Activated naive CD8-positive, alpha-beta T cell (primary cell): Measurements from ENCODE around the gene TEKT4.
"Not testable (repeated sequence)": the region's sequence is repeated elsewhere in the genome, so short reads cannot be mapped to it uniquely, and the experiment has no call there.

Experiments used
- H3K27ac Mint-ChIP-seq: one replicate; pipeline ENCODE4 v1.8.0; 2021; ENCODE audit warnings: mixed read lengths
- H3K27me3 Mint-ChIP-seq: one replicate; pipeline ENCODE4 v1.8.0; 2021; ENCODE audit warnings: mixed read lengths
- H3K36me3 Mint-ChIP-seq: one replicate; pipeline ENCODE4 v1.8.0; 2021; ENCODE audit warnings: mixed read lengths
- H3K4me1 Mint-ChIP-seq: one replicate; pipeline ENCODE4 v1.8.0; 2021; ENCODE audit warnings: low read depth, mixed read lengths
- H3K4me3 Mint-ChIP-seq: one replicate; pipeline ENCODE4 v1.8.0; 2021; ENCODE audit warnings: mild to moderate bottlenecking, mixed read lengths
- H3K9me3 Mint-ChIP-seq: one replicate; pipeline ENCODE4 v1.8.0; 2021; ENCODE audit warnings: low read depth, mixed read lengths

TEKT4 gene

GRCh38 chr2:94871226-94872087 is at the start of gene TEKT4:
TSS of gene TEKT4 (plus strand) at chr2:94871430. CDS start at chr2:94871580, 150 bp downstream.
- Mint-ChIP-seq H3K36me3 (no peaks in the 10 kb centered on the region), H3K9me3 (no peaks in the 10 kb centered on the region), H3K27ac (no peak within 1 kb of the TSS), H3K4me1 (no peaks in the 10 kb centered on the region), H3K4me3 (no peak within 1 kb of the TSS), H3K27me3 (peaks cover 5% of the 10 kb centered on the region)

GRCh38 chr2:94839224-94839623 is 32.0 kb upstream of the TEKT4 start:
- H3K27ac Mint-ChIP-seq, H3K4me3 Mint-ChIP-seq, H3K4me1 Mint-ChIP-seq, H3K9me3 Mint-ChIP-seq, H3K27me3 Mint-ChIP-seq, H3K36me3 Mint-ChIP-seq: not testable (repeated sequence)

- not testable (repeated sequence) for H3K9me3 Mint-ChIP-seq, H3K4me3 Mint-ChIP-seq, H3K27ac Mint-ChIP-seq, H3K4me1 Mint-ChIP-seq, H3K36me3 Mint-ChIP-seq, H3K27me3 Mint-ChIP-seq
Measured at GRCh38 chr2:94856856-94857255, 14.4 kb upstream of the TEKT4 start.

- H3K4me1 Mint-ChIP-seq, H3K4me3 Mint-ChIP-seq, H3K9me3 Mint-ChIP-seq, H3K36me3 Mint-ChIP-seq, H3K27ac Mint-ChIP-seq: not testable (repeated sequence)
- peaks cover 13% of the 10 kb centered on the region for H3K27me3 Mint-ChIP-seq
Measured at GRCh38 chr2:94857367-94858162, 13.7 kb upstream of the TEKT4 start.

GRCh38 chr2:94858163-94858888 is 12.9 kb upstream of the TEKT4 start:
- H3K27ac Mint-ChIP-seq, H3K9me3 Mint-ChIP-seq, H3K4me1 Mint-ChIP-seq, H3K4me3 Mint-ChIP-seq, H3K36me3 Mint-ChIP-seq: not testable (repeated sequence)
- peaks cover 18% of the 10 kb centered on the region for H3K27me3 Mint-ChIP-seq

- H3K36me3 Mint-ChIP-seq, result no peaks in the 10 kb centered on the region
- no peak overlapping the region for H3K4me3 Mint-ChIP-seq
- H3K27ac Mint-ChIP-seq, result no peak overlapping the region
- H3K4me1 Mint-ChIP-seq, result peaks cover 2% of the 10 kb centered on the region
- no peaks in the 10 kb centered on the region for H3K9me3 Mint-ChIP-seq
- H3K27me3 Mint-ChIP-seq, result peaks cover 23% of the 10 kb centered on the region
Measured at GRCh38 chr2:94861308-94862152, 9.7 kb upstream of the TEKT4 start.

- H3K27ac Mint-ChIP-seq, H3K36me3 Mint-ChIP-seq, H3K4me1 Mint-ChIP-seq: not testable (repeated sequence)
Measured at GRCh38 chr2:94862903-94863302, 8.3 kb upstream of the TEKT4 start.

GRCh38 chr2:94869131-94869530 is 2.1 kb upstream of the TEKT4 start:
- H3K36me3 Mint-ChIP-seq, result no peaks in the 10 kb centered on the region
- H3K9me3 Mint-ChIP-seq, result no peaks in the 10 kb centered on the region
- H3K27ac Mint-ChIP-seq, result no peak overlapping the region
- H3K27me3 Mint-ChIP-seq, result peaks cover 5% of the 10 kb centered on the region
- H3K4me3 Mint-ChIP-seq, result no peak overlapping the region
- H3K4me1 Mint-ChIP-seq, result no peaks in the 10 kb centered on the region

More at GRCh38 chr2:94862903-94863302, 8.3 kb upstream of the TEKT4 start:
- H3K9me3 Mint-ChIP-seq, H3K4me3 Mint-ChIP-seq: not testable (repeated sequence)
- peaks cover 23% of the 10 kb centered on the region for H3K27me3 Mint-ChIP-seq

GRCh38 chr2:94869552-94870439 is 1.4 kb upstream of the TEKT4 start:
- H3K4me1 Mint-ChIP-seq, result no peaks in the 10 kb centered on the region
- H3K36me3 Mint-ChIP-seq, result no peaks in the 10 kb centered on the region
- H3K9me3 Mint-ChIP-seq, result no peaks in the 10 kb centered on the region

GRCh38 chr2:94870440-94871225 is 597 bp upstream of the TEKT4 start:
- H3K27me3 Mint-ChIP-seq, result peaks cover 4% of the 10 kb centered on the region
- no peak overlapping the region for H3K4me3 Mint-ChIP-seq
- H3K4me1 Mint-ChIP-seq, result no peaks in the 10 kb centered on the region
- H3K27ac Mint-ChIP-seq, result no peak overlapping the region
- no peaks in the 10 kb centered on the region for H3K9me3 Mint-ChIP-seq
- H3K36me3 Mint-ChIP-seq, result no peaks in the 10 kb centered on the region

More at GRCh38 chr2:94869552-94870439, 1.4 kb upstream of the TEKT4 start:
- Mint-ChIP-seq H3K27me3 (peaks cover 4% of the 10 kb centered on the region), H3K27ac (no peak overlapping the region), H3K4me3 (no peak overlapping the region)

GRCh38 chr2:94872088-94872618 is 923 bp downstream of the TEKT4 start:
- H3K4me1 Mint-ChIP-seq, result no peaks in the 10 kb centered on the region
- no peaks in the 10 kb centered on the region for H3K36me3 Mint-ChIP-seq
- H3K27me3 Mint-ChIP-seq, result peaks cover 5% of the 10 kb centered on the region
- H3K9me3 Mint-ChIP-seq, result no peaks in the 10 kb centered on the region
- no peak overlapping the region for H3K27ac Mint-ChIP-seq
- no peak overlapping the region for H3K4me3 Mint-ChIP-seq

GRCh38 chr2:94872676-94873361 is 1.6 kb downstream of the TEKT4 start:
- H3K27ac Mint-ChIP-seq, result no peak overlapping the region
- H3K36me3 Mint-ChIP-seq, result no peaks in the 10 kb centered on the region
- no peaks in the 10 kb centered on the region for H3K9me3 Mint-ChIP-seq
- no peak overlapping the region for H3K4me3 Mint-ChIP-seq
- H3K4me1 Mint-ChIP-seq, result no peaks in the 10 kb centered on the region
- peaks cover 5% of the 10 kb centered on the region for H3K27me3 Mint-ChIP-seq
